NT2/D1 (cell line): ENCODE measurements around the gene ZNF385B.

Source experiments
- SUZ12 ChIP-seq: IDR thresholded peaks from 2 replicates; pipeline ENCODE4 v1.6.1; 2011; ENCODE audit not compliant: insufficient read length, insufficient read depth; ENCODE audit errors: extremely low read depth
- YY1 ChIP-seq: IDR thresholded peaks from 2 replicates; pipeline ENCODE4 v1.6.1; 2011; ENCODE audit not compliant: insufficient read length, insufficient read depth
- ZNF274 ChIP-seq: IDR thresholded peaks from 2 replicates; pipeline ENCODE4 v1.6.1; 2011; ENCODE audit warnings: mild to moderate bottlenecking, low read depth, low read length

- TF ChIP-seq YY1, result no peak
- TF ChIP-seq SUZ12, result no peak
- no peak for TF ChIP-seq ZNF274
Measured at GRCh38 chr2:179614121-179614520, 247.3 kb downstream of the ZNF385B start.
